H9 (cell line): ENCODE measurements around the gene ZDHHC9. TPM values are rescaled to one million over a fixed set of nuclear protein-coding genes. Genes with fewer than 3 reads are reported as not detected.

Experiments used
- DNase-seq: peaks from one replicate; pipeline ENCODE4 v3.0.0-alpha.2; 2017
- H2AFZ ChIP-seq: one replicate; pipeline ENCODE4 v1.6.1; 2013; ENCODE audit warnings: mild to moderate bottlenecking, low read length, control low read depth, moderate library complexity
- H2AK5ac ChIP-seq: 2 replicates; pipeline ENCODE4 v1.6.1; 2013; ENCODE audit warnings: low read length, control low read depth, mixed read lengths; ENCODE audit not compliant: insufficient read length
- H2BK120ac ChIP-seq: one replicate; pipeline ENCODE4 v1.6.1; 2013; ENCODE audit warnings: low read depth, mild to moderate bottlenecking, low read length, control low read depth, inconsistent platforms; ENCODE audit not compliant: poor library complexity, severe bottlenecking
- H2BK12ac ChIP-seq: 2 replicates; pipeline ENCODE4 v1.6.1; 2013; ENCODE audit warnings: low read length, control low read depth, mixed read lengths, low read depth; ENCODE audit not compliant: insufficient read length
- H2BK15ac ChIP-seq: 2 replicates; pipeline ENCODE4 v1.6.1; 2013; ENCODE audit warnings: low read depth, low read length, control low read depth
- H2BK20ac ChIP-seq: one replicate; pipeline ENCODE4 v1.6.1; 2013; ENCODE audit warnings: low read depth, mild to moderate bottlenecking, low read length, control low read depth, inconsistent platforms; ENCODE audit not compliant: poor library complexity, severe bottlenecking
- H2BK5ac ChIP-seq: 2 replicates; pipeline ENCODE4 v1.6.1; 2013; ENCODE audit warnings: low read length, control low read depth, mixed read lengths; ENCODE audit not compliant: insufficient read length
- H3K14ac ChIP-seq: 2 replicates; pipeline ENCODE4 v1.6.1; 2013; ENCODE audit warnings: low read length, control low read depth; ENCODE audit not compliant: insufficient read depth
- H3K18ac ChIP-seq: 2 replicates; pipeline ENCODE4 v1.6.1; 2013; ENCODE audit warnings: low read depth, mild to moderate bottlenecking, mixed read lengths, low read length, control low read depth; ENCODE audit not compliant: insufficient read length
- H3K23ac ChIP-seq: 2 replicates; pipeline ENCODE4 v1.6.1; 2013; ENCODE audit warnings: low read length, control low read depth, mixed read lengths, low read depth; ENCODE audit not compliant: insufficient read length
- H3K23me2 ChIP-seq: 2 replicates; pipeline ENCODE4 v1.6.1; 2013; ENCODE audit warnings: low read depth, mild to moderate bottlenecking, mixed read lengths, low read length, control low read depth; ENCODE audit not compliant: insufficient read length, poor library complexity, severe bottlenecking
- H3K27ac ChIP-seq: 2 replicates; pipeline ENCODE4 v1.5.1; 2013; ENCODE audit warnings: low read length, control low read depth, mixed read lengths, low read depth; ENCODE audit not compliant: insufficient read length
- H3K27me3 ChIP-seq: 2 replicates; pipeline ENCODE4 v1.6.1; 2013; ENCODE audit warnings: low read length, control low read depth, inconsistent platforms; ENCODE audit not compliant: insufficient read depth
- H3K4ac ChIP-seq: 2 replicates; pipeline ENCODE4 v1.6.1; 2013; ENCODE audit warnings: low read depth, mild to moderate bottlenecking, control low read depth, inconsistent platforms, low read length, moderate library complexity
- H3K4me1 ChIP-seq: 2 replicates; pipeline ENCODE4 v1.6.1; 2013; ENCODE audit warnings: low read length, control low read depth, inconsistent platforms; ENCODE audit not compliant: insufficient read depth
- H3K4me2 ChIP-seq: 2 replicates; pipeline ENCODE4 v1.6.1; 2013; ENCODE audit warnings: low read length, control low read depth, mixed read lengths; ENCODE audit not compliant: insufficient read length, insufficient read depth
- H3K56ac ChIP-seq: 2 replicates; pipeline ENCODE4 v1.6.1; 2013; ENCODE audit warnings: low read depth, mild to moderate bottlenecking, mixed read lengths, low read length, control low read depth; ENCODE audit not compliant: insufficient read length
- H3K79me1 ChIP-seq: 2 replicates; pipeline ENCODE4 v1.6.1; 2013; ENCODE audit warnings: low read depth, mild to moderate bottlenecking, moderate library complexity, low read length, control low read depth, inconsistent platforms; ENCODE audit not compliant: insufficient read depth, poor library complexity, severe bottlenecking
- H3K79me2 ChIP-seq: 2 replicates; pipeline ENCODE4 v1.6.1; 2013; ENCODE audit warnings: low read length, control low read depth, inconsistent platforms; ENCODE audit not compliant: insufficient read depth
- H3K9ac ChIP-seq: 2 replicates; pipeline ENCODE4 v1.6.1; 2013; ENCODE audit warnings: low read length, control low read depth, mixed read lengths; ENCODE audit not compliant: insufficient read length; ENCODE audit errors: extremely low read depth
- H3K9me3 ChIP-seq: one replicate; pipeline ENCODE4 v1.6.1; 2013; ENCODE audit warnings: low read depth, low read length, inconsistent platforms; ENCODE audit not compliant: control insufficient read depth
- H3T11ph ChIP-seq: one replicate; pipeline ENCODE4 v1.6.1; 2013; ENCODE audit warnings: mild to moderate bottlenecking, low read length, control low read depth, inconsistent platforms
- H4K20me1 ChIP-seq: one replicate; pipeline ENCODE4 v1.6.1; 2013; ENCODE audit not compliant: control insufficient read depth, insufficient read length, insufficient read depth
- H4K5ac ChIP-seq: 2 replicates; pipeline ENCODE4 v1.6.1; 2013; ENCODE audit warnings: low read depth, mild to moderate bottlenecking, mixed read lengths, low read length, control low read depth; ENCODE audit not compliant: insufficient read length
- H4K8ac ChIP-seq: replicated peaks from 2 replicates; pipeline ENCODE4 v1.6.1; 2013; ENCODE audit warnings: low read length, control low read depth, mixed read lengths, low read depth; ENCODE audit not compliant: insufficient read length
- H4K91ac ChIP-seq: 2 replicates; pipeline ENCODE4 v1.6.1; 2013; ENCODE audit warnings: low read depth, mild to moderate bottlenecking, moderate library complexity, mixed read lengths, low read length, control low read depth; ENCODE audit not compliant: insufficient read length
- H3K27ac Mint-ChIP-seq, 3 experiments: 2 replicates in 2 of 3; 3 replicates in 1 of 3; pipeline ENCODE4 v1.8.0; 2020 to 2021; ENCODE audit warnings: mixed read lengths in 3 of 3, mild to moderate bottlenecking in 1 of 3, moderate library complexity in 1 of 3
- H3K27me3 Mint-ChIP-seq: 2 replicates; pipeline ENCODE4 v1.8.0; 2021; ENCODE audit warnings: low read depth, mild to moderate bottlenecking, moderate library complexity, mixed read lengths
- H3K36me3 Mint-ChIP-seq, 3 experiments: 2 replicates in 2 of 3; 3 replicates in 1 of 3; pipeline ENCODE4 v1.8.0; 2020 to 2021; ENCODE audit warnings: low read depth in 3 of 3, mixed read lengths in 3 of 3; ENCODE audit not compliant: insufficient read depth in 1 of 3
- H3K4me1 Mint-ChIP-seq, 2 experiments: 2 replicates each; pipeline ENCODE4 v1.8.0; 2020; ENCODE audit warnings: mixed read lengths in 2 of 2
- H3K4me3 Mint-ChIP-seq, 2 experiments: 2 replicates in 1 of 2; 3 replicates in 1 of 2; pipeline ENCODE4 v1.8.0; 2020 to 2021; ENCODE audit warnings: mild to moderate bottlenecking in 2 of 2, mixed read lengths in 2 of 2, moderate library complexity in 1 of 2
- H3K9me3 Mint-ChIP-seq, 2 experiments: 2 replicates in 1 of 2; 3 replicates in 1 of 2; pipeline ENCODE4 v1.8.0; 2020; ENCODE audit warnings: mild to moderate bottlenecking in 2 of 2, mixed read lengths in 2 of 2, moderate library complexity in 1 of 2
- WGBS: extraction: QIAGEN DNeasy Blood & Tissue Kit; methylation state at CpG from one replicate; pipeline ENCODE4 v1.1.7; 2013; ENCODE audit warnings: missing lambda C conversion rate, low lambda C conversion rate, mixed read lengths; ENCODE audit not compliant: insufficient read length; ENCODE audit errors: extremely low coverage; 5-methylcytosine and 5-hydroxymethylcytosine counted together
- total RNA-seq: library from RNA; stranded (reverse); gene quantifications from 2 replicates; pipeline ENCODE4 v1.2.1, GENCODE V29; 2021
- TF ChIP-seq, protein P1 (sequence below): fragments of 200-600 bp; sonication (generic); conservative IDR thresholded peaks from 3 replicates; pipeline ENCODE4 v1.8.0; 2021; ENCODE audit warnings: antibody characterized with exemption, mild to moderate bottlenecking

The ZDHHC9 gene
- total RNA-seq, 1 experiment from 2014 or later = 21.0 TPM

DNA sequence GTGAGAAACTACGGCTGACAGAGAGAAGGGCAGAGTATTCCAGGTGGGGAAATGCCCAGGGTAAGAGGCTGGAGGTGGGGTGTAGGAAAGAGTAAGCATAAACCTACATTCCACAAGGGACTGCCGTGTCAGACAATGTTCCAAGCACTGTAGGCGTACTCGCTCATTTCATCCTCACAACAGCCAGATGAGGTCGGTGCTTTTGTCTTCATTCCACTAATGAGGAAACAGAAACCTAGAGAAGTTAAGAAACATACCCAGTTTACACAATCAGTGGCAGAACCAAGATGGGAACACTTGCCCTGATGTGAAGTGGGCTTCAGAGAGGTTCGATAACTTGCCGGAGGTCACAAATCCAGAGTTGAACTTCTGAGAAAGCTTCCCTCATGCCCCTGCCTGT, 59.3 kb downstream of the ZDHHC9 start:
- H3K27ac Mint-ChIP-seq = peak overlapping the region in 1 of 3 experiments; percentile 40; a peak in 1 of 7 replicates
- no peak overlapping the region for H2BK12ac ChIP-seq

More for the DNA sequence above, 59.3 kb downstream of the ZDHHC9 start:
- Histone ChIP-seq H3K27me3 (no peaks in the 10 kb centered on the region), H2BK15ac (no peak overlapping the region), H2BK120ac (no peak overlapping the region), H2BK20ac (no peak overlapping the region), H2AFZ (no peak overlapping the region), H3K23ac (no peak overlapping the region), H2BK5ac (no peak overlapping the region), H3K79me2 (no peaks in the 10 kb centered on the region), H3K23me2 (no peaks in the 10 kb centered on the region), H4K91ac (no peak overlapping the region), H3K18ac (no peak overlapping the region), H3T11ph (no peak overlapping the region), H3K56ac (no peak overlapping the region), H3K14ac (no peak overlapping the region), H3K4ac (no peak overlapping the region), H3K4me2 (no peak overlapping the region), H4K8ac (no peak overlapping the region), H4K20me1 (no peaks in the 10 kb centered on the region), H4K5ac (no peak overlapping the region), H3K9ac (no peak overlapping the region), H2AK5ac (no peak overlapping the region), H3K4me1 (no peaks in the 10 kb centered on the region; the same call in 1 of the 2 replicates), H3K79me1 (no peaks in the 10 kb centered on the region), H3K27ac (no peak overlapping the region), H3K9me3 (no peaks in the 10 kb centered on the region)
- no peak overlapping the region for H3K4me3 Mint-ChIP-seq
- no peaks in the 10 kb centered on the region; a peak in 1 of 4 replicates for H3K4me1 Mint-ChIP-seq
- TF ChIP-seq, protein P1, sequence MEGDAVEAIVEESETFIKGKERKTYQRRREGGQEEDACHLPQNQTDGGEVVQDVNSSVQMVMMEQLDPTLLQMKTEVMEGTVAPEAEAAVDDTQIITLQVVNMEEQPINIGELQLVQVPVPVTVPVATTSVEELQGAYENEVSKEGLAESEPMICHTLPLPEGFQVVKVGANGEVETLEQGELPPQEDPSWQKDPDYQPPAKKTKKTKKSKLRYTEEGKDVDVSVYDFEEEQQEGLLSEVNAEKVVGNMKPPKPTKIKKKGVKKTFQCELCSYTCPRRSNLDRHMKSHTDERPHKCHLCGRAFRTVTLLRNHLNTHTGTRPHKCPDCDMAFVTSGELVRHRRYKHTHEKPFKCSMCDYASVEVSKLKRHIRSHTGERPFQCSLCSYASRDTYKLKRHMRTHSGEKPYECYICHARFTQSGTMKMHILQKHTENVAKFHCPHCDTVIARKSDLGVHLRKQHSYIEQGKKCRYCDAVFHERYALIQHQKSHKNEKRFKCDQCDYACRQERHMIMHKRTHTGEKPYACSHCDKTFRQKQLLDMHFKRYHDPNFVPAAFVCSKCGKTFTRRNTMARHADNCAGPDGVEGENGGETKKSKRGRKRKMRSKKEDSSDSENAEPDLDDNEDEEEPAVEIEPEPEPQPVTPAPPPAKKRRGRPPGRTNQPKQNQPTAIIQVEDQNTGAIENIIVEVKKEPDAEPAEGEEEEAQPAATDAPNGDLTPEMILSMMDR = no peak
- peaks cover 11% of the 10 kb centered on the region for H3K27me3 Mint-ChIP-seq
- peaks cover 0 to 6% (median 0%) of the 10 kb centered on the region in 3 experiments; a peak in 1 of 7 replicates for H3K36me3 Mint-ChIP-seq
- WGBS = no CpG with 5 or more reads among the region's 7 CpGs
- peaks cover 0 to 57% of the 10 kb centered on the region in 2 experiments; a peak in 2 of 5 replicates for H3K9me3 Mint-ChIP-seq
- DNase-seq = no peak
